Spleen (tissue), 11 donors: Measurements from ENCODE around the gene SELENOO. TPM values are rescaled to one million over a fixed set of nuclear protein-coding genes. Genes with fewer than 3 reads are reported as not detected.
"Not testable (repeated sequence)": the region's sequence is repeated elsewhere in the genome, so short reads cannot be mapped to it uniquely, and the experiment has no call there.

Experiments used
- DNase-seq: peaks from one replicate; pipeline ENCODE4 v3.0.0-alpha.2; 2020
- H3K27ac ChIP-seq, 8 donors: fragments of 200-600 bp; sonication (generic) in 7 of 8; 1 replicate in 4 of 8; 2 replicates in 4 of 8; pipeline versions ENCODE4 v1.5.0 to v1.8.0; 2016 to 2021; ENCODE audit warnings: inconsistent platforms in 4 of 8, mild to moderate bottlenecking in 4 of 8, moderate library complexity in 1 of 8
- H3K27me3 ChIP-seq, 7 donors: fragments of 200-600 bp; sonication (generic) in 6 of 7; replicated peaks in 1 of 7; 1 replicate in 4 of 7; 2 replicates in 3 of 7; pipeline versions ENCODE4 v1.5.0 to v1.8.0; 2016 to 2021; ENCODE audit warnings: inconsistent platforms in 3 of 7, mild to moderate bottlenecking in 1 of 7
- H3K36me3 ChIP-seq, 6 donors: fragments of 200-600 bp; sonication (generic) in 5 of 6; 1 replicate in 4 of 6; 2 replicates in 2 of 6; pipeline versions ENCODE4 v1.5.0 to v1.8.0; 2016 to 2021; ENCODE audit warnings: inconsistent platforms in 2 of 6
- H3K4me1 ChIP-seq, 6 donors: fragments of 200-600 bp; sonication (generic) in 5 of 6; 1 replicate in 3 of 6; 2 replicates in 3 of 6; pipeline versions ENCODE4 v1.5.0 to v1.8.0; 2016 to 2021; ENCODE audit warnings: inconsistent platforms in 3 of 6
- H3K4me3 ChIP-seq, 8 donors: fragments of 200-600 bp; sonication (generic) in 7 of 8; 1 replicate in 4 of 8; 2 replicates in 4 of 8; pipeline versions ENCODE4 v1.5.0 to v1.8.0; 2016 to 2021; ENCODE audit warnings: inconsistent platforms in 4 of 8, mild to moderate bottlenecking in 4 of 8, moderate library complexity in 2 of 8
- H3K9me3 ChIP-seq, 8 donors: fragments of 200-600 bp; sonication (generic) in 7 of 8; 1 replicate in 4 of 8; 2 replicates in 4 of 8; pipeline versions ENCODE4 v1.5.0 to v1.8.0; 2016 to 2021; ENCODE audit warnings: inconsistent platforms in 4 of 8
- CTCF ChIP-seq, 11 experiments: fragments of 200-600 bp in 7 of 11; fragments of 450-650 bp in 4 of 11; sonication (generic) in 4 of 11; IDR thresholded peaks in 8 of 11; conservative IDR thresholded peaks in 3 of 11; 1 replicate in 7 of 11; 2 replicates in 4 of 11; pipeline versions ENCODE4 v1.4.0 to v1.8.0; 2016 to 2021; ENCODE audit warnings: antibody characterized with exemption in 11 of 11, inconsistent platforms in 4 of 11, mild to moderate bottlenecking in 1 of 11
- POLR2A ChIP-seq, 3 donors: fragments of 450-650 bp; IDR thresholded peaks; one replicate each; pipeline ENCODE4 v1.5.1; 2017; ENCODE audit warnings: antibody characterized with exemption in 3 of 3, mild to moderate bottlenecking in 1 of 3
- POLR2AphosphoS5 ChIP-seq, 3 donors: sonication (generic); formaldehyde crosslinking; IDR thresholded peaks; one replicate each; pipeline ENCODE4 v1.5.1; 2017; ENCODE audit warnings: antibody characterized with exemption in 3 of 3
- WGBS, 5 donors: extraction: QIAGEN DNeasy Blood & Tissue Kit in 3 of 5; methylation state at CpG; one replicate each; pipeline versions ENCODE4 v1.1.5 to v1.1.7; 2013 to 2018; 5-methylcytosine and 5-hydroxymethylcytosine counted together
- intact Hi-C: fragments of 100-400 bp; cut with DNase I; formaldehyde crosslinking; loops from one replicate; pipeline ENCODE4 v1.15.0; 2023; ENCODE audit warnings: low total_unique reads
- polyA plus RNA-seq, 3 donors: library from polyadenylated mRNA; stranded (reverse); fragments of 200-250 nt; gene quantifications; one replicate each; pipeline ENCODE4 v1.2.1, GENCODE V29; 2013
- total RNA-seq, 7 donors: library from RNA; depleted of rRNA in 3 of 7; stranded (reverse); fragments of >200 nt in 3 of 7; fragmentation: NEBNext Ultra II Directional in 4 of 7; extraction: Animal tissue kit (Norgen Biotek cat#: 25700) in 4 of 7; gene quantifications; one replicate each; pipeline versions ENCODE4 v1.1.0 to v1.2.1, GENCODE V29; 2016 to 2021
- donor health status: healthy with polysubstance abuse.
- donor health status: DM: no; HTN: no; CAD: no; lungs with moderate emphysema.
- donor health status: DM: no; HTN: no; CAD: no.
- donor health status: Bipolar disorder and iron deficiency.
- donor health status: healthy.
- donor health status: DM: no; HTN: no; CAD: no.
- donor health status: DM: yes; HTN: yes; CAD: no.

The SELENOO gene
- total and polyA plus RNA-seq, 10 donors = 25.4 to 70.8 (median 29.5) TPM

- Histone ChIP-seq H3K9me3 (no peaks in the 10 kb centered on the region), H3K4me3 (no peak overlapping the region), H3K27ac (no peak overlapping the region), H3K36me3 (no peaks in the 10 kb centered on the region), H3K4me1 (no peaks in the 10 kb centered on the region), H3K27me3 (peaks cover 0 to 63% (median 5%) of the 10 kb centered on the region in 7 donors)
- 80 to 86% (median 83%) methylated on average over 6 to 10 of the region's 10 CpGs for WGBS, 5 donors
- DNase-seq = no peak
- TF ChIP-seq CTCF (IDR thresholded peaks at IDR 0.05 in 8 of 11, conservative IDR thresholded peaks at IDR 0.05 in 3 of 11) (no peak), POLR2A (IDR thresholded peaks at IDR 0.05) (no peak), POLR2AphosphoS5 (IDR thresholded peaks at IDR 0.05) (no peak)
- intact Hi-C loops = no loop called here
Measured at GRCh38 chr22:50162391-50162956, 38.3 kb upstream of the SELENOO start.

- no peak overlapping the region for H3K27ac ChIP-seq
- DNase-seq = no peak
- no peak overlapping the region for H3K4me3 ChIP-seq
- H3K36me3 ChIP-seq = no peaks in the 10 kb centered on the region
- H3K4me1 ChIP-seq = peaks cover 0 to 11% (median 8%) of the 10 kb centered on the region in 6 donors
- 91 to 97% (median 95%) methylated on average over 23 to 28 of the region's 28 CpGs for WGBS, 5 donors
- no peaks in the 10 kb centered on the region for H3K9me3 ChIP-seq
- H3K27me3 ChIP-seq = peaks cover 0 to 70% (median 15%) of the 10 kb centered on the region in 7 donors
- intact Hi-C loops = no loop called here
- no peak for TF ChIP-seq POLR2A (IDR thresholded peaks at IDR 0.05)
- TF ChIP-seq POLR2AphosphoS5 (IDR thresholded peaks at IDR 0.05) = no peak
- no peak for TF ChIP-seq CTCF (IDR thresholded peaks at IDR 0.05 in 8 of 11, conservative IDR thresholded peaks at IDR 0.05 in 3 of 11)
Measured at GRCh38 chr22:50165436-50166123, 35.2 kb upstream of the SELENOO start.

- 71 to 82% (median 76%) methylated on average over 11 of the region's 11 CpGs for WGBS, 5 donors
- DNase-seq = no peak
- intact Hi-C loops = no loop called here
Measured at GRCh38 chr22:50167689-50168489, 32.9 kb upstream of the SELENOO start.

GRCh38 chr22:50168490-50169180 lies 32.2 kb upstream of the SELENOO start:
- Histone ChIP-seq H3K27me3 (peaks cover 0 to 76% (median 33%) of the 10 kb centered on the region in 7 donors), H3K4me3 (peak overlapping the region in 1 of 8 donors; percentile 74), H3K4me1 (peaks cover 4 to 42% (median 22%) of the 10 kb centered on the region in 6 donors)
- intact Hi-C loops, H3K36me3 ChIP-seq, DNase-seq, H3K27ac ChIP-seq, H3K9me3 ChIP-seq: not testable (repeated sequence)
- WGBS, 5 donors = 73 to 89% (median 83%) methylated on average over 5 of the region's 5 CpGs

More at GRCh38 chr22:50167689-50168489, 32.9 kb upstream of the SELENOO start:
- Histone ChIP-seq H3K27ac (no peak overlapping the region), H3K36me3 (no peaks in the 10 kb centered on the region), H3K9me3 (no peaks in the 10 kb centered on the region), H3K4me1 (peaks cover 0 to 34% (median 14%) of the 10 kb centered on the region in 6 donors), H3K27me3 (peaks cover 0 to 75% (median 33%) of the 10 kb centered on the region in 7 donors), H3K4me3 (no peak overlapping the region)
- TF ChIP-seq CTCF (IDR thresholded peaks at IDR 0.05 in 8 of 11, conservative IDR thresholded peaks at IDR 0.05 in 3 of 11) = no peak
